ENCODE data around the gene TOX2. TPM values are rescaled to one million over a fixed set of nuclear protein-coding genes. Genes with fewer than 3 reads are reported as not detected.

The TOX2 gene
- total RNA-seq, 2 experiments from 2014 or later = 1.8 to 1.9 TPM

DNA sequence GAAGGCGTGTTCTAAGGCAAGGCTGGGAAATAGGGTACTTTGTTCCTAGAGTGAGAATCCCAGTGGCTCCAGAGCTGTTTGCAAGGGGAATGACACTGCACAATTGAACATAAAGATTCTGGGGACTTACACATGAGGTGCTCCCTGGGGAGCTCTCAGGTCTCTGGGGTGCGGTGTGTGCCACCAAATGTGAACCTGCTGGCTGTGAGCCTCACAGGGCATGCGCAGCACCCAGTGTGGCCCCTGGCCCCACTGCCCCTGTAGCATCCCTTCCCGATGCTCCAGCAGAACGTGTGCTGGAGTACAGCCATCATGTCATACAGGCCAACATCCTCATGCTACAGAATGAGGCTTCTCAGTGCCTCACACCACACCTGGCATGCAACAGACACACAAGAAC, 68.2 kb downstream of the TOX2 start:
- peaks cover 50% of the 10 kb centered on the region for H3K27me3 Mint-ChIP-seq
- H3K4me3 Mint-ChIP-seq = no peak overlapping the region
- H3K27ac Mint-ChIP-seq = no peak overlapping the region
- ATAC-seq = no peak
- H3K9me3 Mint-ChIP-seq (ENCODE audit: low read depth) = peaks cover 3% of the 10 kb centered on the region
- CTCF ChIA-PET = interaction anchor here (0.6 to 3.4 kb wide), 6 partner anchors 13 to 232 kb away, joined by 3 to 13 read pairs (median 6); no protein-coding TSS in a partner anchor
- H3K4me1 Mint-ChIP-seq = peaks cover 9% of the 10 kb centered on the region
- peaks cover 2% of the 10 kb centered on the region for H3K36me3 Mint-ChIP-seq
- no peak for DNase-seq

DNA sequence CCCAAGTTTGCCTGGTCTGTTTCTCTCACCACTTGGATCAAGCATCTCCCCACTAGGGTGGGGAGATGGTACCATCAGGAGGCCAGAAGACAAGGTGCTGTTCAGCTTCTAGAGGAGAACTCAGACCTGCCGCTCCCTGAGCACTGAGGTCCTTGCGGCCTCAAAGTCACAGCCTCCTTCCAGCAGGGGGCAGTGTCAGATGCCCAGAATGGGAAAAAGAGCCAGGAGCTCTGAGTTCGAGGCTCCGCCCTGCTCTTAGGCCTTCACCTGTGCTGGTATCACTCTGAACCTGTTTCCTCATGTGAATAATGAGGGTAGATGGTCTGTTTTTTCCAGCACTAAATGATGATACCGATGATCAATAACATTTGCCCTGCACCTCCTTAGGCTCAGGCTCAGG, 68.7 kb downstream of the TOX2 start:
- peaks cover 47% of the 10 kb centered on the region for H3K27me3 Mint-ChIP-seq
- CTCF ChIA-PET = interaction anchor here (0.6 to 3.4 kb wide), 11 partner anchors 12 to 233 kb away, joined by 3 to 13 read pairs (median 4); no protein-coding TSS in a partner anchor
- peak; percentile 58 for DNase-seq
- peaks cover 3% of the 10 kb centered on the region for H3K9me3 Mint-ChIP-seq (ENCODE audit: low read depth)
- no peak overlapping the region for H3K27ac Mint-ChIP-seq
- ATAC-seq = peak; percentile 42
- H3K4me1 Mint-ChIP-seq = peaks cover 9% of the 10 kb centered on the region
- H3K36me3 Mint-ChIP-seq = peaks cover 2% of the 10 kb centered on the region
- no peak overlapping the region for H3K4me3 Mint-ChIP-seq

GRCh38 chr20:43983904-43984361, 69.3 kb downstream of the TOX2 start:
- CTCF ChIA-PET = interaction anchor here (1.1 to 3.4 kb wide), 9 partner anchors 12 to 233 kb away, joined by 3 to 13 read pairs (median 4); no protein-coding TSS in a partner anchor
- Mint-ChIP-seq H3K4me3 (no peak overlapping the region), H3K27me3 (peaks cover 42% of the 10 kb centered on the region), H3K9me3 (ENCODE audit: low read depth) (peaks cover 3% of the 10 kb centered on the region), H3K36me3 (no peaks in the 10 kb centered on the region), H3K4me1 (peaks cover 9% of the 10 kb centered on the region), H3K27ac (no peak overlapping the region)
- DNase-seq = no peak
- ATAC-seq = no peak

DNA sequence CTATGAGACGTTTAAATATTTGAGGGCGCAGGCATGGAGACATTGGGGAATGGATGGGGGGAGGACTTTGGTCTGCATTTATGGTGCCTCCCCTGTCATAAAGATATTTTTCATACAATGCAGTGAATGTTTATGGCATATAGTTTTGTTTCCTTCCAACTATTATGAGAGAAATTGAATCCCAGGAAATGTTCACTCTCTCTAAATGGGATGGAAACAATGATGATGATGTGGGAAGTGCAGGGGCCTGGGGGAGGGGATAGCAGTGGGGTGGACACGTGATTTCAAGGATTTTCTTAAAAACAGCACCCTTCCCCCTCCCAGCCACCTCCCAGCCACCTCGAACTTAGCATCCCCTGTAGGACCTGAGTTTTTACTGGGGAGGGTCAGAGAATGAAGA, 69.9 kb downstream of the TOX2 start:
- Mint-ChIP-seq H3K9me3 (ENCODE audit: low read depth) (no peaks in the 10 kb centered on the region), H3K27ac (no peak overlapping the region), H3K4me3 (no peak overlapping the region), H3K27me3 (peaks cover 35% of the 10 kb centered on the region), H3K36me3 (peaks cover 2% of the 10 kb centered on the region), H3K4me1 (peaks cover 9% of the 10 kb centered on the region)
- ATAC-seq (no peak), DNase-seq (no peak)
- CTCF ChIA-PET = interaction anchor here (1.1 to 3.4 kb wide), 8 partner anchors 13 to 232 kb away, joined by 3 to 13 read pairs (median 3); no protein-coding TSS in a partner anchor

- ATAC-seq = no peak
- peaks cover 2% of the 10 kb centered on the region for H3K36me3 Mint-ChIP-seq
- CTCF ChIA-PET = interaction anchor here (1.1 to 3.4 kb wide), 5 partner anchors 14 to 146 kb away, joined by 3 to 13 read pairs (median 4); no protein-coding TSS in a partner anchor
Measured at GRCh38 chr20:43985121-43985520, 70.5 kb downstream of the TOX2 start.

DNA sequence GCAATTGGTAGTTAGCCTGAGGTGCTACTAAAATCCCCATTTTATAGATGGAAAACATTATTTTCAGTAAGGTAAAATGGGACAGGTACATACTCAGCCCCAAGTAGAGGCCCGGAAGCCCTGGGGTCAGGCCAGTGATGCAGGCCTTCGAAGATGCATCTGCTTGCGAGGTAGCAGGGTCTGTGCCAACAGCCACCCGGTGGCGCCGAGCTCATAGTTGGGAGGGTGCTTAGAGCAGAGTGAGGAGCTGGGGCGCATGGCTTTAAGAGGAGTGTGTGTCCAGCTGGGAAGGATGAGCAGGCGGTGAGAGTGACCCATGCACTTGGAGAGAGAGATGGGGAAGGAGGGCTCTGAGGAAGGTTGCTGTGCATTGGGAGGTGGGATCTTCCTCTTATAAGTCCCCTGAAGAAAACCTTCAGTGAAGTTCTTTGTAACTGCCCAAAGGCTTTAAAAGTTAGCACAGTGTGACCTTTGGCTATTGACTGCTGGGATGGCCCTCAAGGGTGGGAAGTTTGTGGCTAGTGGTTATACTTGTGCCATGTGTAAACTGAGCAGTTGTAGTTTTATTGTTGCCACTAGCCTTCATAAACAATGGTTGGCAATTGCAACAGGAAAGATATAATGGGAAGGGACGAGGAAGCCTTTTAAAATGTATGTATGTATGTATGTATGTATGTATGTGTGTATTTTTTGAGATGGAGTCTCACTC, 71.1 kb downstream of the TOX2 start:
- Mint-ChIP-seq H3K27me3 (peaks cover 31% of the 10 kb centered on the region), H3K4me1 (peaks cover 9% of the 10 kb centered on the region), H3K36me3 (peaks cover 2% of the 10 kb centered on the region), H3K27ac (no peak overlapping the region), H3K4me3 (no peak overlapping the region), H3K9me3 (ENCODE audit: low read depth) (no peaks in the 10 kb centered on the region)
- CTCF ChIA-PET = interaction anchor here (1.3 kb wide), 1 partner anchor 146 kb away, joined by 3 read pairs; no protein-coding TSS in a partner anchor
- DNase-seq = no peak
- ATAC-seq = no peak

More at GRCh38 chr20:43985121-43985520, 70.5 kb downstream of the TOX2 start:
- H3K27me3 Mint-ChIP-seq = peaks cover 33% of the 10 kb centered on the region
- H3K4me1 Mint-ChIP-seq = peaks cover 9% of the 10 kb centered on the region
- no peaks in the 10 kb centered on the region for H3K9me3 Mint-ChIP-seq (ENCODE audit: low read depth)
- H3K4me3 Mint-ChIP-seq = no peak overlapping the region
- no peak overlapping the region for H3K27ac Mint-ChIP-seq
- DNase-seq = no peak

DNA sequence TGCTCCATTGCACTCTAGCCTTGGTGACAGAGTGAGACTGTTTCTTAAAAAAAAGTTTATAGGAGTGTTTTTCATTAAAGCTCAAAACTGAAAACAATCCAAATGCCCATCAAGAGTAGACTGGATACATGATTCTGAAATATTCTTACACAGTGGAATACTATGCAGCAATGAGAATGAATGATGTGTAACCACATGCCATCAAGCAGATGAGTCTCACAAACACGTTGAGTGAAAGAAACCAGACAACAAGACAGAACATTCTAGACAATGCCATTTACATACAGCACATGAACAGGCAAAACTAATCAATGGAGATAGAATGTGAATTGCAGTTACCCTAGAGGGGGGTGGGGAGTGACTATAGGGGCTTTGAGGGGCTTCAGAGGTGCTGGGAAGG, 72.4 kb downstream of the TOX2 start:
- CTCF ChIA-PET = no interaction called here
- peaks cover 24% of the 10 kb centered on the region for H3K27me3 Mint-ChIP-seq
- H3K27ac Mint-ChIP-seq = no peak overlapping the region
- no peak for ATAC-seq
- peaks cover 9% of the 10 kb centered on the region for H3K4me1 Mint-ChIP-seq
- no peak for DNase-seq
- H3K36me3 Mint-ChIP-seq = peaks cover 2% of the 10 kb centered on the region
- no peaks in the 10 kb centered on the region for H3K9me3 Mint-ChIP-seq (ENCODE audit: low read depth)
- no peak overlapping the region for H3K4me3 Mint-ChIP-seq

DNA sequence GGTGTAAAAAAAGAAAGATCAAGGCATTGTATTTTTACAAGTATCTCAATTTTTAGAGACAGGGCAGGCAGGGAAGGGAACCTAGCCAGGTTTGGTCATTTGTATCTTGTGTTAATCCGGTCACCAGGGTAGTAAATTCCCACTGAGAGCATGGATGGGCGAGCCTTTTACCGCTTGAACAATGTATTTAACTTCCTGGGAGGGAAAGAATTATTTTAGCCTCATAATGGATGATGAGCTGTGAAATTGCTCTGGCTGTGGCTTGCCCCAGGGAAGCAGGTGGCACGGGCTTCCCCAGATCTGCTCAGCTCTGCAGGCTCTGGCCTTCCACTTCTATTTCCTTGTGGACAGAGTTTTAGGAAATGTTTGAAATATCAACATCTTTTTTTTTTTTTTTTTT, 72.9 kb downstream of the TOX2 start:
- ATAC-seq = no peak
- Mint-ChIP-seq H3K27me3 (peaks cover 19% of the 10 kb centered on the region), H3K9me3 (ENCODE audit: low read depth) (no peaks in the 10 kb centered on the region), H3K36me3 (peaks cover 2% of the 10 kb centered on the region), H3K27ac (no peak overlapping the region), H3K4me1 (peaks cover 9% of the 10 kb centered on the region), H3K4me3 (no peak overlapping the region)
- CTCF ChIA-PET = no interaction called here
- no peak for DNase-seq

DNA sequence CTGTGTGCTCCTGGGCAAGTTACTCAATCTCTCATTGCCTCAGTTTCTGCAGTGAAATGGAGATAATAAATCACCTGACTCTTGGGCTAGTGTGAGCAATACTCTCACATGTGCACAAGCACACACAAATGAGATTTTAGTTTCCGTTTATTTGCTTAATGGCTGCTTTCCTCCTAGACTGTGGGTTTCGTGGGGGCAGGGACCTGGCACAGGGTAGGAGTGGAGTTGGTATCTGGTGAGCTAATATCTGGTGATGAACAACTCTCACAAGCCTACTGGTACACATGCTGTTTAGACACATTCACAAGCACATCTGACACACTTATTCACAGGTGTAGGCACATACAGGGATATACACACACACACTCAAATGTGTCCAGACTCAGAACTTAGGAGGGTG, 73.8 kb downstream of the TOX2 start:
- Mint-ChIP-seq H3K4me3 (no peak overlapping the region), H3K36me3 (peaks cover 2% of the 10 kb centered on the region), H3K9me3 (ENCODE audit: low read depth) (no peaks in the 10 kb centered on the region), H3K27me3 (peaks cover 17% of the 10 kb centered on the region), H3K27ac (no peak overlapping the region), H3K4me1 (peaks cover 9% of the 10 kb centered on the region)
- no peak for DNase-seq
- CTCF ChIA-PET = no interaction called here
- no peak for ATAC-seq

- H3K36me3 Mint-ChIP-seq = peaks cover 2% of the 10 kb centered on the region
- H3K27ac Mint-ChIP-seq = no peak overlapping the region
- no peak overlapping the region for H3K4me3 Mint-ChIP-seq
- ATAC-seq (no peak), DNase-seq (no peak)
- H3K27me3 Mint-ChIP-seq = peaks cover 20% of the 10 kb centered on the region
- no peaks in the 10 kb centered on the region for H3K9me3 Mint-ChIP-seq (ENCODE audit: low read depth)
- CTCF ChIA-PET = no interaction called here
- peaks cover 6% of the 10 kb centered on the region for H3K4me1 Mint-ChIP-seq
Measured at GRCh38 chr20:43988867-43989266, 74.2 kb downstream of the TOX2 start.

- no peaks in the 10 kb centered on the region for H3K9me3 Mint-ChIP-seq (ENCODE audit: low read depth)
- no peak overlapping the region for H3K4me3 Mint-ChIP-seq
- H3K36me3 Mint-ChIP-seq = peaks cover 2% of the 10 kb centered on the region
- H3K4me1 Mint-ChIP-seq = no peaks in the 10 kb centered on the region
- H3K27me3 Mint-ChIP-seq = peaks cover 29% of the 10 kb centered on the region
- no peak overlapping the region for H3K27ac Mint-ChIP-seq
- DNase-seq (no peak), ATAC-seq (no peak)
- CTCF ChIA-PET = no interaction called here
Measured at GRCh38 chr20:43991261-43991660, 76.6 kb downstream of the TOX2 start.

DNA sequence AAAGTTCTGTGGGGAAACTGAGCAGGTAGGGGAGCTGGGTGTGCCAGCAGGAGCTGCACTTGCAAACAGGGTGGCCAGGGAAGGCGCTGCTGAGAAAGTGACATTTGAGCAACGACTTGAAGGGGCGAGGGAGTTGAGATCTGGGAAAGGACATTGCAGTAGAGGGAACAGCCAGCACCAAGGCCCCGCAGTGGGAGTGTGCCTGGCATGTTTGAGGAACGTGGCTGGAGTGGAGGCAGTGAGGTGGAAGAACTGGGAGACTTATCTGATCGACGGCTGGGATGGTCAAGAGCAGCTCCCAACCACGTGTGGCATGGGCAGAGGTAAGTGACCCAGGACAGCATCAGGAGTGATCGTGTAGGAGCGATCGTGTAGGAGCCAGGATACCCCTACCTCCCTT, 77.3 kb downstream of the TOX2 start:
- CTCF ChIA-PET = no interaction called here
- Mint-ChIP-seq H3K27ac (no peak overlapping the region), H3K27me3 (peaks cover 33% of the 10 kb centered on the region), H3K4me3 (no peak overlapping the region), H3K9me3 (ENCODE audit: low read depth) (no peaks in the 10 kb centered on the region), H3K4me1 (no peaks in the 10 kb centered on the region), H3K36me3 (peaks cover 2% of the 10 kb centered on the region)
- ATAC-seq (no peak), DNase-seq (no peak)

- H3K36me3 Mint-ChIP-seq = peaks cover 2% of the 10 kb centered on the region
- CTCF ChIA-PET = no interaction called here
- no peak overlapping the region for H3K4me3 Mint-ChIP-seq
- DNase-seq (no peak), ATAC-seq (no peak)
- no peaks in the 10 kb centered on the region for H3K9me3 Mint-ChIP-seq (ENCODE audit: low read depth)
- H3K27ac Mint-ChIP-seq = no peak overlapping the region
- peaks cover 35% of the 10 kb centered on the region for H3K27me3 Mint-ChIP-seq
- no peaks in the 10 kb centered on the region for H3K4me1 Mint-ChIP-seq
Measured at GRCh38 chr20:43992885-43993284, 78.2 kb downstream of the TOX2 start.

GRCh38 chr20:43993560-43993959, 78.9 kb downstream of the TOX2 start:
- Mint-ChIP-seq H3K4me3 (no peak overlapping the region), H3K36me3 (peaks cover 2% of the 10 kb centered on the region), H3K27ac (no peak overlapping the region), H3K27me3 (peaks cover 38% of the 10 kb centered on the region), H3K4me1 (no peaks in the 10 kb centered on the region), H3K9me3 (ENCODE audit: low read depth) (no peaks in the 10 kb centered on the region)
- DNase-seq = no peak
- no peak for ATAC-seq
- CTCF ChIA-PET = no interaction called here
